ENCODE data around the gene KDM4D.

Gene KDM4D

DNA sequence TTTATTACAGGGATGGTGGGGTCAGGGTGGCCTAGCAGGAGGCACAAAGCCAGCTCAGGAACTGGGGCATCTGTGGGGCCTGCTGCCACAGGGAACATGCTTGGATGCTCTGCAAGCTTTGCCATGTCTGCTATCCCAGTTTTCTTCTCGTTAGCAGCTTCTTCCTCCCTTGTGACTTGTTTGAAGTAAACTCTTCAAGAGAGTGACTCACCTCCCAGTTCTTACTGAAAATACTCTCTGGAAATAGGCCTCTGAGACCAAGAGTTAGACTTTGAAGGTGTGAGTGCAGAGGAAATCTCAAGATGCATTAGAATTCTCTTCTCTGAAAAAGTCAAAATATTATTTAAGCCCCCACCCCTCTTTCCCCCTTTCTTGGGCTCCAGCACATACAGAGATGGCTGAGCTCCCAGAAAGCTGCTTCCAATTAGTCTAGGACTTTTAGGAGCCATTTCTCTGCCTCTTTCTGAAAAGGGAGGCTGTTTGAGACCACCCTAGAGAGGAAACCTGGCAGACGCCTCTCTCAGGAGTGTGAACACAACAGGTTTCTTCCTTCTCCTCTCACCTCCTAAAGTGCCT is 15.3 kb upstream of the KDM4D start:
- H3K9me3 ChIP-seq (replicated peaks in 1 of 2; ENCODE audit: control insufficient read depth in 2 of 2, insufficient read depth in 1 of 2, low read depth in 1 of 2, low read length in 2 of 2) = no peaks in the 10 kb centered on the region
- no peak overlapping the region for H3K18ac ChIP-seq (ENCODE audit: low read length)
- H3K27me3 ChIP-seq (ENCODE audit: control insufficient read depth in 3 of 3, insufficient read depth in 3 of 3, low read depth in 1 of 3, low read length in 3 of 3) = no peaks in the 10 kb centered on the region
- H3K4ac ChIP-seq (ENCODE audit: low read length) = no peak overlapping the region
- H2BK15ac ChIP-seq (ENCODE audit: low read length) = no peak overlapping the region
- no peak overlapping the region for H3K23ac ChIP-seq (ENCODE audit: low read depth, low read length, poor library complexity)
- H3K4me2 ChIP-seq (ENCODE audit: insufficient read depth, low read length, poor library complexity, severe bottlenecking) = no peak overlapping the region
- WGBS, 2 donors (ENCODE audit: extremely low coverage in 2 of 2, insufficient read length in 2 of 2, insufficient replicate concordance in 1 of 2) = no CpG with 5 or more reads among the region's 2 CpGs
- H3K4me3 ChIP-seq (ENCODE audit: low read length in 2 of 2) = no peak overlapping the region
- DNase-seq (ENCODE audit: low spot score) = no peak
- H2BK5ac ChIP-seq (ENCODE audit: low read length) = no peak overlapping the region
- no peak overlapping the region for H3K27ac ChIP-seq (replicated peaks; ENCODE audit: low read length)
- no peak overlapping the region for H2BK120ac ChIP-seq (ENCODE audit: low read depth, low read length)
- no peak overlapping the region for H3K9ac ChIP-seq (ENCODE audit: low read depth, low read length, poor library complexity)
- peaks cover 0 to 2% of the 10 kb centered on the region in 2 donors for H3K4me1 ChIP-seq (ENCODE audit: control insufficient read depth in 2 of 2, insufficient read depth in 1 of 2, low read depth in 1 of 2, low read length in 2 of 2)
- no peak overlapping the region for H2BK12ac ChIP-seq (ENCODE audit: low read length)
- H3K36me3 ChIP-seq (replicated peaks in 1 of 2; ENCODE audit: control insufficient read depth in 2 of 2, insufficient read depth in 2 of 2, low read length in 2 of 2) = peaks cover 6 to 34% of the 10 kb centered on the region in 2 donors
- no peak overlapping the region for H3K14ac ChIP-seq (ENCODE audit: low read length)
- no peak overlapping the region for H4K91ac ChIP-seq (ENCODE audit: low read depth, low read length, poor library complexity)
- no peak overlapping the region for H2AFZ ChIP-seq (ENCODE audit: low read length)
- no peak overlapping the region for H2AK5ac ChIP-seq (ENCODE audit: low read depth, low read length)
- no peak overlapping the region for H4K8ac ChIP-seq (ENCODE audit: low read depth, low read length)
- peaks cover 2% of the 10 kb centered on the region for H3K79me1 ChIP-seq (ENCODE audit: low read depth, low read length)

DNA sequence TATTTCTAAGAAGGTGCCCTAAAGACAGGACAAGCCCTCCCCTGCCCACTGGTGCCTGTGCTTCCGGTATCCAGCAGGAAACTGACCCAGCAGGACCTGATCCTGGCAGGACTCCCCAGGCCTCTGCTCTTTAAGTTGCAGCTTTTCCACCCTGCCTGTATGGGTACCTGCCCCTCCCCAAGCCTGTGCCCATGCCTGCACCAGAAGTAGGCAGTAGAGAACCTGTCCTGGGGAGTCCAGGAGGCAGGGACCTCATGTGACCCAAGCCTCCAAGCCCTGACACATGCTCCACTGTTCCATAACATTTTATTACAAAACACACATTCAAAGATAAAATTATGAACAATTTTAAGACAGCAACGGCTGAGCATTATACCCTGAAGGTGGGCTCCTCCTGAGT is 14.3 kb upstream of the KDM4D start:
- no peak overlapping the region for H3K9ac ChIP-seq (ENCODE audit: low read depth, low read length, poor library complexity)
- H3K27me3 ChIP-seq (ENCODE audit: control insufficient read depth in 3 of 3, insufficient read depth in 3 of 3, low read depth in 1 of 3, low read length in 3 of 3) = no peaks in the 10 kb centered on the region
- H3K18ac ChIP-seq (ENCODE audit: low read length) = no peak overlapping the region
- peaks cover 2% of the 10 kb centered on the region for H3K79me1 ChIP-seq (ENCODE audit: low read depth, low read length)
- H2BK5ac ChIP-seq (ENCODE audit: low read length) = no peak overlapping the region
- H3K4me2 ChIP-seq (ENCODE audit: insufficient read depth, low read length, poor library complexity, severe bottlenecking) = no peak overlapping the region
- H3K9me3 ChIP-seq (replicated peaks in 1 of 2; ENCODE audit: control insufficient read depth in 2 of 2, insufficient read depth in 1 of 2, low read depth in 1 of 2, low read length in 2 of 2) = no peaks in the 10 kb centered on the region
- H2BK120ac ChIP-seq (ENCODE audit: low read depth, low read length) = no peak overlapping the region
- no peak overlapping the region for H2AFZ ChIP-seq (ENCODE audit: low read length)
- H2AK5ac ChIP-seq (ENCODE audit: low read depth, low read length) = no peak overlapping the region
- no peak overlapping the region for H3K4ac ChIP-seq (ENCODE audit: low read length)
- no peak overlapping the region for H3K4me3 ChIP-seq (ENCODE audit: low read length in 2 of 2)
- no CpG with 5 or more reads among the region's 2 CpGs for WGBS, 2 donors (ENCODE audit: extremely low coverage in 2 of 2, insufficient read length in 2 of 2, insufficient replicate concordance in 1 of 2)
- H3K23ac ChIP-seq (ENCODE audit: low read depth, low read length, poor library complexity) = no peak overlapping the region
- H2BK12ac ChIP-seq (ENCODE audit: low read length) = no peak overlapping the region
- H3K4me1 ChIP-seq (ENCODE audit: control insufficient read depth in 2 of 2, insufficient read depth in 1 of 2, low read depth in 1 of 2, low read length in 2 of 2) = no peaks in the 10 kb centered on the region
- no peak overlapping the region for H4K8ac ChIP-seq (ENCODE audit: low read depth, low read length)
- no peak overlapping the region for H4K91ac ChIP-seq (ENCODE audit: low read depth, low read length, poor library complexity)
- no peak overlapping the region for H3K27ac ChIP-seq (replicated peaks; ENCODE audit: low read length)
- H2BK15ac ChIP-seq (ENCODE audit: low read length) = no peak overlapping the region
- no peak overlapping the region for H3K14ac ChIP-seq (ENCODE audit: low read length)
- H3K36me3 ChIP-seq (replicated peaks in 1 of 2; ENCODE audit: control insufficient read depth in 2 of 2, insufficient read depth in 2 of 2, low read length in 2 of 2) = peaks cover 8 to 44% of the 10 kb centered on the region in 2 donors
- no peak for DNase-seq (ENCODE audit: low spot score)

DNA sequence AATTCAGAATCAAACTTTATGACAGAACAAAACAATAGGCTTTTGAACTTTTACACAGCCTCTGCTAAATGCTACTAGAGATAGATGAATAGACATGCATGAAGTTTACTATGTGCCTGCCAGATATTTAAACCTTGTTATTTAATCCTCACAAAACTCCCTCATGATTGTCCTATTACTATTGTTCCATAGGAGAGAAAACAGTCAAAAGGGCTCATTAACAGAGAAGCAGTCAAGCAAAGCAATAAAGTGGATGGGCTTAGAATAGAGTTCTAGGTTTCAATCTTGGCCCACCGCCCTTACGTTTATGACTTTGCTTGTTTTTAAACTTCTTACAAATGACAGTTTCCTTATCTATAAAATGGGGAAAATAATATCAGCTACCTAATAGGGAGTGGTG is 13.0 kb upstream of the KDM4D start:
- no peak overlapping the region for H3K9ac ChIP-seq (ENCODE audit: low read depth, low read length, poor library complexity)
- no peak overlapping the region for H3K4me3 ChIP-seq (ENCODE audit: low read length in 2 of 2)
- H3K14ac ChIP-seq (ENCODE audit: low read length) = no peak overlapping the region
- H4K91ac ChIP-seq (ENCODE audit: low read depth, low read length, poor library complexity) = no peak overlapping the region
- H2AFZ ChIP-seq (ENCODE audit: low read length) = no peak overlapping the region
- H3K18ac ChIP-seq (ENCODE audit: low read length) = no peak overlapping the region
- H3K79me1 ChIP-seq (ENCODE audit: low read depth, low read length) = peaks cover 2% of the 10 kb centered on the region
- H3K9me3 ChIP-seq (replicated peaks in 1 of 2; ENCODE audit: control insufficient read depth in 2 of 2, insufficient read depth in 1 of 2, low read depth in 1 of 2, low read length in 2 of 2) = no peaks in the 10 kb centered on the region
- no peak for DNase-seq (ENCODE audit: low spot score)
- no peak overlapping the region for H4K8ac ChIP-seq (ENCODE audit: low read depth, low read length)
- H3K4me2 ChIP-seq (ENCODE audit: insufficient read depth, low read length, poor library complexity, severe bottlenecking) = no peak overlapping the region
- H3K27me3 ChIP-seq (ENCODE audit: control insufficient read depth in 3 of 3, insufficient read depth in 3 of 3, low read depth in 1 of 3, low read length in 3 of 3) = no peaks in the 10 kb centered on the region
- H2BK5ac ChIP-seq (ENCODE audit: low read length) = no peak overlapping the region
- H3K23ac ChIP-seq (ENCODE audit: low read depth, low read length, poor library complexity) = no peak overlapping the region
- H3K36me3 ChIP-seq (replicated peaks in 1 of 2; ENCODE audit: control insufficient read depth in 2 of 2, insufficient read depth in 2 of 2, low read length in 2 of 2) = peaks cover 13 to 57% of the 10 kb centered on the region in 2 donors
- no peaks in the 10 kb centered on the region for H3K4me1 ChIP-seq (ENCODE audit: control insufficient read depth in 2 of 2, insufficient read depth in 1 of 2, low read depth in 1 of 2, low read length in 2 of 2)
- no peak overlapping the region for H3K4ac ChIP-seq (ENCODE audit: low read length)
- no peak overlapping the region for H2AK5ac ChIP-seq (ENCODE audit: low read depth, low read length)
- H2BK120ac ChIP-seq (ENCODE audit: low read depth, low read length) = no peak overlapping the region
- no CpG with 5 or more reads among the region's 2 CpGs for WGBS, 2 donors (ENCODE audit: extremely low coverage in 2 of 2, insufficient read length in 2 of 2, insufficient replicate concordance in 1 of 2)
- no peak overlapping the region for H2BK12ac ChIP-seq (ENCODE audit: low read length)
- H3K27ac ChIP-seq (replicated peaks; ENCODE audit: low read length) = no peak overlapping the region
- no peak overlapping the region for H2BK15ac ChIP-seq (ENCODE audit: low read length)

- no peak overlapping the region for H3K4me3 ChIP-seq (ENCODE audit: low read length in 2 of 2)
- WGBS, 2 donors (ENCODE audit: extremely low coverage in 2 of 2, insufficient read length in 2 of 2, insufficient replicate concordance in 1 of 2) = no CpG with 5 or more reads among the region's 1 CpG
- no peak overlapping the region for H2AFZ ChIP-seq (ENCODE audit: low read length)
- H2BK120ac ChIP-seq (ENCODE audit: low read depth, low read length) = no peak overlapping the region
- peaks cover 20 to 65% of the 10 kb centered on the region in 2 donors for H3K36me3 ChIP-seq (replicated peaks in 1 of 2; ENCODE audit: control insufficient read depth in 2 of 2, insufficient read depth in 2 of 2, low read length in 2 of 2)
- H2BK15ac ChIP-seq (ENCODE audit: low read length) = no peak overlapping the region
- H3K4me1 ChIP-seq (ENCODE audit: control insufficient read depth in 2 of 2, insufficient read depth in 1 of 2, low read depth in 1 of 2, low read length in 2 of 2) = no peaks in the 10 kb centered on the region
- no peak overlapping the region for H3K27ac ChIP-seq (replicated peaks; ENCODE audit: low read length)
- peaks cover 2% of the 10 kb centered on the region for H3K79me1 ChIP-seq (ENCODE audit: low read depth, low read length)
- no peak overlapping the region for H2BK5ac ChIP-seq (ENCODE audit: low read length)
- no peak overlapping the region for H3K18ac ChIP-seq (ENCODE audit: low read length)
- H2BK12ac ChIP-seq (ENCODE audit: low read length) = no peak overlapping the region
- H3K9me3 ChIP-seq (replicated peaks in 1 of 2; ENCODE audit: control insufficient read depth in 2 of 2, insufficient read depth in 1 of 2, low read depth in 1 of 2, low read length in 2 of 2) = no peaks in the 10 kb centered on the region
- H4K91ac ChIP-seq (ENCODE audit: low read depth, low read length, poor library complexity) = no peak overlapping the region
- no peak for DNase-seq (ENCODE audit: low spot score)
- H3K23ac ChIP-seq (ENCODE audit: low read depth, low read length, poor library complexity) = no peak overlapping the region
- H4K8ac ChIP-seq (ENCODE audit: low read depth, low read length) = no peak overlapping the region
- H3K14ac ChIP-seq (ENCODE audit: low read length) = no peak overlapping the region
- no peak overlapping the region for H3K9ac ChIP-seq (ENCODE audit: low read depth, low read length, poor library complexity)
- no peak overlapping the region for H2AK5ac ChIP-seq (ENCODE audit: low read depth, low read length)
- H3K4me2 ChIP-seq (ENCODE audit: insufficient read depth, low read length, poor library complexity, severe bottlenecking) = no peak overlapping the region
- no peak overlapping the region for H3K4ac ChIP-seq (ENCODE audit: low read length)
- no peaks in the 10 kb centered on the region for H3K27me3 ChIP-seq (ENCODE audit: control insufficient read depth in 3 of 3, insufficient read depth in 3 of 3, low read depth in 1 of 3, low read length in 3 of 3)
Observed at GRCh38 chr11:94961255-94961654, 12.3 kb upstream of the KDM4D start.
